SHP77 (cell line): ENCODE results near the gene EHMT1.
A peak's percentile ranks its signal among the peaks of the same experiment; 100 is the strongest.

Source experiments
- DNase-seq, 2 experiments: peaks; one replicate each; lab custom pipeline; 2025; lab: John Stamatoyannopoulos, UW

Gene EHMT1

GRCh38 chr9:137787786-137788505, 169.1 kb downstream of the EHMT1 start:
- no peak for DNase-seq

- no peak for DNase-seq
Measured at GRCh38 chr9:137788561-137789294, 169.9 kb downstream of the EHMT1 start.

GRCh38 chr9:137789295-137789895, 170.6 kb downstream of the EHMT1 start:
- no peak for DNase-seq

- no peak for DNase-seq
Measured at GRCh38 chr9:137791947-137792346, 173.1 kb downstream of the EHMT1 start.

GRCh38 chr9:137793196-137793841, 174.5 kb downstream of the EHMT1 start:
- no peak for DNase-seq

- no peak for DNase-seq
Measured at GRCh38 chr9:137795156-137795666, 176.4 kb downstream of the EHMT1 start.

- DNase-seq = peak; percentile 5 to 8
Measured at GRCh38 chr9:137797206-137798120, 178.7 kb downstream of the EHMT1 start.

DNA sequence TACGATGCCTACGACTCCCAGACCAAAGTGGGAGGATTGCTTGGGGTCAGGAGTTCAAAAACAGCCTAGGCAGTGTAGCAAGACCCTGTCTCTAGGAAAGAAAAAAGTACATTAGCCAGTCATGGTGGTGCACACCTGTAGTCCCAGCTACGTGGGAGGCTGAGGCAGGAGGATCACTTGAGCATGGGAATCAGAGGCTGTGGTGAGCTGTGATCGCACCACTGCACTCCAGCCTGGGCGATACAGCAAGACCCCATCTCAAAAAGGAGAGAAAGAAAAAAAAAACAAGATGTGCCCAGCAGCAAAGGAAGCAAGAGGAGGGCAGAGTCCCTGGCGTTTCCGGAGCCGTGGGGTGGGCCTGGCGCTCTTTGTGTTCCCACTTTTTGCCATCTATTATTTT, 179.3 kb downstream of the EHMT1 start:
- DNase-seq = no peak

- DNase-seq = no peak
Measured at GRCh38 chr9:137798901-137799629, 180.3 kb downstream of the EHMT1 start.

GRCh38 chr9:137799630-137799983, 180.8 kb downstream of the EHMT1 start:
- DNase-seq = no peak

- DNase-seq = no peak
Measured at GRCh38 chr9:137800196-137801022, 181.6 kb downstream of the EHMT1 start.

GRCh38 chr9:137801023-137801319, 182.2 kb downstream of the EHMT1 start:
- no peak for DNase-seq

DNA sequence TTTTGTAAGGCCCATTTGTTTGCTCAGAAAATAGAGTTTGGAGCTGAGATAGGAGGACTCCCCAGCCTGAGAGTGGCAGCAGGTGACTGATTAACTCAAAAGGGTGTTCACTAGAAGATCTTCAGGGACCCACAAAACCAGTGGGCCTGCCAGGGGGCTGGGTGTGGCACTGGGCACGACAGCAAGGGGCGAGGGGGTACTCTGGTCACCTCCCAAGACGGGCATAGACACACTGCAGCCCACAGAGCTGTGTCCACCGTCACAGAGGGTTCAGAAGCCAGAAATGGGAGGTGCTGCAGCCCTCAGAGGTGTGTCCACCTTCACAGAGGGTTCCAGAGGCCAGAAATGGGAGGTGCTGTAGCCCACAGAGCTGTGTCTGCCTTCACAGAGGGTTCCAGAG, 183.2 kb downstream of the EHMT1 start:
- no peak for DNase-seq

DNA sequence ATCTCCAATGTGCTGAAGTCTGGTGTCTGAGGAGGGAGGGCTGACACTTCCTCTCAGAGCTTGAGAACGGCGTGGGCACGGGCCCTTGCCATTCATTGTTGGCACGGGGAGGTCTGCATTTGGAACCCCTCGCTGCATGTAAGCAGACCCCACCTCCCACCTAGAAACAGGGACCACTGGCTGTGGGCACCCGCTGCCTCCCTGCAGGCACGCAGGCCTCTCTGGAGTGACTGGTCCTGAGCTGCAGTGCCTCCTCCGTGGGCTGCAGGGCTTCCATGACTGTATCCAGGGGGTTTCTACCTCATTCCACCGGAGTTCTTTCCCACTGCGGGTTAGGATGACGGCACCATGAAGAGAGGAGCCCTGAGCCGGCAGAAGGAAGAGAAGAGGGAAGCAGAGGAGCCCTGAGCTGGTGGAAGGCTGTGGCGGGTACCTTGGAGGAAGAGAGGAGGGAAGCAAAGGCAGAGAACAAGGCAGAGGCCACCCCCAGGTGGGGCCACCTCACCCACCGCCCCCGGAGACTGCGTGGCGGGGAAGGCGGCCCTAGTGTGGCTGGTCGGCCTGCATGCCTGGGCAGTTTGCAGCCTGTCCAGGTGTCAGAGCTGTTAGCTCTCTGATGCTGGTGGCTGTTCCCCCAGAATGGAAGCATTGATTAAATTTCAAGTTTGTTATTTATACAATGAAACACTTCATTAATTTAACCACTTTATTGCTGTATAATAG, 183.9 kb downstream of the EHMT1 start:
- no peak for DNase-seq

DNA sequence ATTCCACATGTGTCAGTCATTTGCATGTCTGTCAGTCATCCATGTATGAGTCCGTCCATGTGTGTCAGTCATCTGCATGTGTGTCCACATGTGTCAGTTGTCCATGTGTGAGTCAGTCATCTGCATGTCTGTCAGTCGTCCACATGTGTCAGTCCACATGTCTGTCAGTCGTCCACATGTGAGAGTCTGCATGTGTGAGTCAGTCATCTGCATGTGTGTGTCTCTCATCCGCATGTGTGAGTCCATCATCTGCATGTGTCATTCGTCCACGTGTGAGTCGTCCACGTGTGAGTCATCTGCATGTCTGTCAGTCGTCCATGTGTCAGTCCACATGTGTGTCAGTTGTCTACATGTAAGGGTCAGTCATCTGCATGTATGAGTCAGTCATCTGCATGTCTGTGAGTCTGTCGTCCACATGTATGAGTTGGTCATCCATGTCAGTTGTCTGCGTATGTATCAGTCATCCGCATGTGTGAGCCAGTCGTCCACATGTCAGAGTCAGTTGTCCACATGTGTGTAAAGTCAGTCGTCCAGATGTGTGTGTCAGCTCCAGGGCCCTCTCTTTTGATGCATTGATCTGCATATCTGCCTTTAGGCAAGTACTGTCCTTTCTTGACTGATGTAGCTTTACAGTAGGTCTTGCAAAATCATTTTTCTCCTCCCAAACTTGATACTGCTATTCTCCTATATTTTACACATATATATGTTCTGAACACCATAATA, 186.3 kb downstream of the EHMT1 start:
- no peak for DNase-seq

GRCh38 chr9:137807721-137808703, 189.2 kb downstream of the EHMT1 start:
- no peak for DNase-seq

GRCh38 chr9:137809040-137809576, 190.3 kb downstream of the EHMT1 start:
- DNase-seq = no peak
